ENCODE measurements around the gene MCTP1. TPM values are rescaled to one million over a fixed set of nuclear protein-coding genes. Genes with fewer than 3 reads are reported as not detected.

The MCTP1 gene
- total RNA-seq, 1 experiment from 2014 or later: 25.8 TPM

DNA sequence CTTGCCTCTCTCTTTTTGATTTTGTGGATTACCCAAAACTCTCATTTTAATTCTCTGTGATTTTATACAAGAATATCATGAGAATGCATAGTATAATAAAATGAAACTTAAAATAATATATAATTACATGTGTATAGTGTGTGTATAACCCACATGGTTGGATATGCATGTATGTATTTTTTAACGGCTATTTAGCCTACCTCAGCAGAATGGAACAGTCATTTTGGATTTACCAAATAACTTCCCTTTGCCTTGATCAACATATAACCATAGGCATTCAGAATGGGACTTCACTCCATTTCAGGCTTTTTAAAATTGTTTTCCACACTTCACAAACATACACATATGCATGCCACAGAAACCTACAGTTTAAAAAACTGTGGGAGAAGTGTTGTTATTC, 505.2 kb downstream of the MCTP1 start:
- H3K4me1 ChIP-seq (ENCODE audit: insufficient read depth, low read length, poor library complexity, severe bottlenecking): peaks cover 5% of the 10 kb centered on the region
- intact Hi-C loops (cut with micrococcal nuclease; ENCODE audit: unreplicated experiment): no loop called here
- no peaks in the 10 kb centered on the region for H3K9me3 ChIP-seq (ENCODE audit: low read depth, low read length, poor library complexity, severe bottlenecking)
- no peaks in the 10 kb centered on the region for H3K27me3 ChIP-seq (replicated peaks; ENCODE audit: insufficient read depth, low read depth, low read length, poor library complexity)
- ChIA-PET POLR2A (ENCODE audit: low non-redundant PET) (no interaction called here), CTCF (no interaction called here)
- no peak for DNase-seq (ENCODE audit: low spot score)
- BruUV-seq (replicated peaks): no TSS peak
- no peaks in the 10 kb centered on the region for H3K36me3 ChIP-seq (ENCODE audit: insufficient read depth, low read length, poor library complexity, severe bottlenecking)
- no peak overlapping the region for H3K27ac ChIP-seq (ENCODE audit: low read depth, low read length, poor library complexity, severe bottlenecking)
- TF ChIP-seq, protein P1, sequence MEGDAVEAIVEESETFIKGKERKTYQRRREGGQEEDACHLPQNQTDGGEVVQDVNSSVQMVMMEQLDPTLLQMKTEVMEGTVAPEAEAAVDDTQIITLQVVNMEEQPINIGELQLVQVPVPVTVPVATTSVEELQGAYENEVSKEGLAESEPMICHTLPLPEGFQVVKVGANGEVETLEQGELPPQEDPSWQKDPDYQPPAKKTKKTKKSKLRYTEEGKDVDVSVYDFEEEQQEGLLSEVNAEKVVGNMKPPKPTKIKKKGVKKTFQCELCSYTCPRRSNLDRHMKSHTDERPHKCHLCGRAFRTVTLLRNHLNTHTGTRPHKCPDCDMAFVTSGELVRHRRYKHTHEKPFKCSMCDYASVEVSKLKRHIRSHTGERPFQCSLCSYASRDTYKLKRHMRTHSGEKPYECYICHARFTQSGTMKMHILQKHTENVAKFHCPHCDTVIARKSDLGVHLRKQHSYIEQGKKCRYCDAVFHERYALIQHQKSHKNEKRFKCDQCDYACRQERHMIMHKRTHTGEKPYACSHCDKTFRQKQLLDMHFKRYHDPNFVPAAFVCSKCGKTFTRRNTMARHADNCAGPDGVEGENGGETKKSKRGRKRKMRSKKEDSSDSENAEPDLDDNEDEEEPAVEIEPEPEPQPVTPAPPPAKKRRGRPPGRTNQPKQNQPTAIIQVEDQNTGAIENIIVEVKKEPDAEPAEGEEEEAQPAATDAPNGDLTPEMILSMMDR (conservative IDR thresholded peaks at IDR 0.05; ENCODE audit: low read depth, low read length): no peak
- no peak overlapping the region for H3K4me3 ChIP-seq (ENCODE audit: low read depth, low read length, poor library complexity, severe bottlenecking)

DNA sequence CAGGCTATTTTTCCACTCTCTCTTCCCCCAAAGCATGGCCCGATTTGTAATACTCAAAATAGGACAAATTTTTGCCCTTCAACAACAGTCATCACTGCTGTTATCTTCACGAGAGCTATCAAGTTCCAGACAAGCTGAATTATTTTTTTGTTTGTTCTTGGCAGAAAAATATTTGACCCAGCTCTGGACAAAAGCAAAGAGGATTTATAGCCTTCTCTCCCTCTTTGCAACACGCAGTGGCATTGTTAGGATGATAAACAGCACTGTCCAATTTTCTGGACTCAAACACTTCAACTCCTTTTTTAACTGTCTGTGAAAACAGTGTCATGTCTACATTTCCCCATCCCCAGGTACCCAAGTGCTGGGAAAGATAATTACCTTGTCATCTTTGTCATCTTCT, 506.2 kb downstream of the MCTP1 start:
- Histone ChIP-seq H3K9me3 (ENCODE audit: low read depth, low read length, poor library complexity, severe bottlenecking) (no peaks in the 10 kb centered on the region), H3K27me3 (replicated peaks; ENCODE audit: insufficient read depth, low read depth, low read length, poor library complexity) (no peaks in the 10 kb centered on the region), H3K27ac (ENCODE audit: low read depth, low read length, poor library complexity, severe bottlenecking) (no peak overlapping the region), H3K4me1 (ENCODE audit: insufficient read depth, low read length, poor library complexity, severe bottlenecking) (peaks cover 4% of the 10 kb centered on the region), H3K36me3 (ENCODE audit: insufficient read depth, low read length, poor library complexity, severe bottlenecking) (no peaks in the 10 kb centered on the region), H3K4me3 (ENCODE audit: low read depth, low read length, poor library complexity, severe bottlenecking) (no peak overlapping the region)
- no TSS peak for BruUV-seq (replicated peaks)
- TF ChIP-seq EZH2 (IDR thresholded peaks at IDR 0.05; ENCODE audit: borderline replicate concordance, low read depth, low read length, poor library complexity, severe bottlenecking): no peak
- TF ChIP-seq, protein P1 (conservative IDR thresholded peaks at IDR 0.05; ENCODE audit: low read depth, low read length): no peak
- intact Hi-C loops (cut with micrococcal nuclease; ENCODE audit: unreplicated experiment): no loop called here
- DNase-seq (ENCODE audit: low spot score): no peak
- CTCF ChIA-PET: no interaction called here
- POLR2A ChIA-PET (ENCODE audit: low non-redundant PET): no interaction called here

DNA sequence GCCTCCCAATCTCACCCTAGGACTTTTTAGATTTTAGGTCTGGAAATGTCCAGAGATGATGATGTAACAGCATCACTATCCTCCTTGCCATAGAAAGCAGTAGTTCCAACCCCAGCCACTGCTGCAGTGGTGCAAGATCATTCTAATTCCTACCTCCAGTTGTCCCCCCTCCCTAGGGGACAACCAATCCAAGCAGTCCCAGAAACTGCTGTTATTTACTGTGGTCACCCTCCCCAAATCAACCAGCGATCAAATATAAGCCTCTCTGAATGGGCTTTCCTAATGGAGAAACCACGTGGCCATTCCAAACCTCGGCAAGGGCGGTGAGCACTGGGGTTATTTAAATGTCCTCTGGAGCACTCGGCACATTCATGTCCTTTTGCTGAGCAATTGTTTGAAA, 506.6 kb downstream of the MCTP1 start:
- Histone ChIP-seq H3K9me3 (ENCODE audit: low read depth, low read length, poor library complexity, severe bottlenecking) (no peaks in the 10 kb centered on the region), H3K27me3 (replicated peaks; ENCODE audit: insufficient read depth, low read depth, low read length, poor library complexity) (no peaks in the 10 kb centered on the region), H3K4me1 (ENCODE audit: insufficient read depth, low read length, poor library complexity, severe bottlenecking) (peaks cover 4% of the 10 kb centered on the region), H3K27ac (ENCODE audit: low read depth, low read length, poor library complexity, severe bottlenecking) (no peak overlapping the region), H3K36me3 (ENCODE audit: insufficient read depth, low read length, poor library complexity, severe bottlenecking) (no peaks in the 10 kb centered on the region), H3K4me3 (ENCODE audit: low read depth, low read length, poor library complexity, severe bottlenecking) (no peak overlapping the region)
- intact Hi-C loops (cut with micrococcal nuclease; ENCODE audit: unreplicated experiment): no loop called here
- no peak for DNase-seq (ENCODE audit: low spot score)
- no peak for TF ChIP-seq EZH2 (IDR thresholded peaks at IDR 0.05; ENCODE audit: borderline replicate concordance, low read depth, low read length, poor library complexity, severe bottlenecking)
- TF ChIP-seq, protein P1 (conservative IDR thresholded peaks at IDR 0.05; ENCODE audit: low read depth, low read length): no peak
- CTCF ChIA-PET: no interaction called here
- no TSS peak for BruUV-seq (replicated peaks)
- POLR2A ChIA-PET (ENCODE audit: low non-redundant PET): no interaction called here
